IPS-18a (cell line): ENCODE results near the gene DYTN.

ENCODE experiments used
- H3K27ac ChIP-seq: one replicate; pipeline ENCODE4 v1.5.1; 2013; ENCODE audit warnings: low read length
- H3K27me3 ChIP-seq: one replicate; pipeline ENCODE4 v1.6.1; 2013; ENCODE audit warnings: mild to moderate bottlenecking, low read length; ENCODE audit not compliant: control insufficient read depth, insufficient read depth
- H3K36me3 ChIP-seq: one replicate; pipeline ENCODE4 v1.6.1; 2013; ENCODE audit warnings: low read depth, low read length; ENCODE audit not compliant: control insufficient read depth
- H3K4me1 ChIP-seq: one replicate; pipeline ENCODE4 v1.6.1; 2013; ENCODE audit warnings: low read depth, low read length; ENCODE audit not compliant: control insufficient read depth
- H3K4me3 ChIP-seq: one replicate; pipeline ENCODE4 v1.5.1; 2013; ENCODE audit warnings: low read length
- H3K9ac ChIP-seq: one replicate; pipeline ENCODE4 v1.6.1; 2013; ENCODE audit warnings: mild to moderate bottlenecking, low read length, moderate library complexity
- H3K9me3 ChIP-seq: one replicate; pipeline ENCODE4 v1.6.1; 2013; ENCODE audit warnings: low read depth, low read length; ENCODE audit not compliant: control insufficient read depth

Gene DYTN, protein sequence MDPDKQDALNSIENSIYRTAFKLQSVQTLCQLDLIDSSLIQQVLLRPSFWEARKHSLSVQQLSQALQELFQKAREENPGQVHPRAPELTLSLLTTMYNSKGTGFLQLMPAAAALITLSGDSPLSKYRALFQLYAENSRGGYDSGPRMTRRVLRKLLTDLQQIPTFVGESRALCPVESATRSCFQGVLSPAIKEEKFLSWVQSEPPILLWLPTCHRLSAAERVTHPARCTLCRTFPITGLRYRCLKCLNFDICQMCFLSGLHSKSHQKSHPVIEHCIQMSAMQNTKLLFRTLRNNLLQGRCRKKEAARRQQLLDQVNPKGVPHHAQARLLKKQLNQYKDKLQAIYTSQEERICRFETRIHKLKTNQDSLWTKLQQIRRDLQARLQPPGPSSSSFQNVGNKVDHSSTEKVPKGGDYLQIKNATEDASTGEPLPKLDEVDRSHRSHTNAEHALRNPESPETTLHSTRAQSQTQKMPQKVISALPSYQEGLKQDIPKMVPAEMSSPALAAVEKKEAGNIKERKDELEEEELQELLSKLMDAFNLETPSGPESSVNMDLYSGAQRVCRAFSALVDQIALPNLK

DNA sequence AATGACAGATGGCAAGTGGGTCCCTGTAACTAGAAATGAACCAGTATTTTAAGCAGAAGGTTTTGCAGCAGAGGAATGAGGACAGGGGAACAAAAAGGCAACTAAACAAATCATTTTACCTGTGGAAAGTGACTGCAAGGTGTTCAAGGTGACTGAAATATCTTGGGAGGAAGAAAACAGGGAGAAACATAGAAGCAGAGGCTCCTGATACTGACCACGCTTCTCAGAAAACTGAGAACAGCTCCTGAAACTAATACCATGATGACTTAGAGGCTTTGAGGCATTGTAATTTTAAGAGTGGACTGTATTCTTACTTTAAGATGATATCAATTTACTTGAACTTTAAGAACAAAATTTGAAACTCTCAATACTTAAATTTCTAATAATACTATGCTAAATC is at the start of gene DYTN:
TSS of gene DYTN (minus strand) at position 101 of the 400 bp plus-strand sequence. CDS start 117 bp downstream, outside the sequence.
- no peaks in the 10 kb centered on the region for H3K27me3 ChIP-seq
- peaks cover 5% of the 10 kb centered on the region for H3K9me3 ChIP-seq
- no peak within 1 kb of the TSS for H3K9ac ChIP-seq
- no peak within 1 kb of the TSS for H3K4me3 ChIP-seq
- no peaks in the 10 kb centered on the region for H3K36me3 ChIP-seq
- no peak within 1 kb of the TSS for H3K27ac ChIP-seq
- no peaks in the 10 kb centered on the region for H3K4me1 ChIP-seq

DNA sequence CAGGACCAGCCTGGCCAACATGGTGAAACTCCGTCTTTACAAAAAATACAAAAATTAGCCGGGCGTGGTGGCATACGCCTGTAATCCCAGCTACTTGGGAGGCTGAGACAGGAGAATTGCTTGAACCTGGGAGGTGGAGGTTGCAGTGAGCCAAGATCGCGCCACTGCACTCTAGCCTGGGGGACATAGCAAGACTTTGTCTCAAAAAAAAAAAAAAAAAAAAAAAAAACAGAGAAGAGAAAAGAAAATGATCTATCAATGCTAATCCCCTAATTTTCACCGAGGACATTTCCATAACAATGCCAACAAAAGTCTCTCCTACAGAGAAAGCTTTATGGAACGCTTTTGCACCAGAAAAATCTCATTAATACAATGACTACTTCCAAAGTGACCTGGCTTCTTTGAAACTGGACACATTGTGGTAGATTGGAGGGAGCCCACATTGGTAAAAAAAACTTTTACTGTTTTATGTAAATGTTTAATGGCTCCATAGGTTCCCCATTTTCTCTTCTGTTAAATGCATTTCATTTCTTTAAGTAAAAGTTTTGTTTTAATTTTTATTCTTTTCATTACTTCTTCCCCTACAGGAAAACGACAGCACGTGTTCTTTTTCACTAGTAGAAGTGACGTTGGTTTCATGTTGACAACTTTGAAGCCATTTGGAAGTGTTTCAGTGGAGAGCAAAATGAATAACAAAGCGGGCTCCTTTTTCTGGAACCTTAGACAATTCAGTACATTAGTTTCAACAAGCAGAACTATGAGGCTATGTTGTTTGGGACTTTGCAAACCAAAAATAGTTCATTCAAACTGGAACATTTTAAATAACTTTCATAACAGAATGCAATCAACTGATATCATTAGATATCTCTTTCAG is 48.1 kb upstream of the DYTN start:
- H3K36me3 ChIP-seq, result peaks cover 25% of the 10 kb centered on the region
- H3K4me3 ChIP-seq, result peak overlapping the region; percentile 90
- no peaks in the 10 kb centered on the region for H3K27me3 ChIP-seq
- H3K9ac ChIP-seq, result peak overlapping the region; percentile 89
- H3K4me1 ChIP-seq, result peaks cover 4% of the 10 kb centered on the region
- peak overlapping the region; percentile 88 for H3K27ac ChIP-seq
- no peaks in the 10 kb centered on the region for H3K9me3 ChIP-seq

GRCh38 chr2:206765242-206766056 is 47.3 kb upstream of the DYTN start, which contains the start of the genes FASTKD2 and MDH1B:
Gene FASTKD2, plus strand, starts transcription at chr2:206765606. Its CDS starts 1,088 bp downstream, at chr2:206766694.
Gene MDH1B, minus strand, starts transcription at chr2:206765328. Its CDS starts 57 bp downstream, at chr2:206765271.
- H3K4me1 ChIP-seq, result peaks cover 4% of the 10 kb centered on the region
- H3K9ac ChIP-seq, result peak within 1 kb of the TSS; percentile 89
- H3K4me3 ChIP-seq, result peak within 1 kb of the TSS; percentile 90
- peak within 1 kb of the TSS; percentile 88 for H3K27ac ChIP-seq
- peaks cover 18% of the 10 kb centered on the region for H3K36me3 ChIP-seq
- no peaks in the 10 kb centered on the region for H3K9me3 ChIP-seq
- no peaks in the 10 kb centered on the region for H3K27me3 ChIP-seq

DNA sequence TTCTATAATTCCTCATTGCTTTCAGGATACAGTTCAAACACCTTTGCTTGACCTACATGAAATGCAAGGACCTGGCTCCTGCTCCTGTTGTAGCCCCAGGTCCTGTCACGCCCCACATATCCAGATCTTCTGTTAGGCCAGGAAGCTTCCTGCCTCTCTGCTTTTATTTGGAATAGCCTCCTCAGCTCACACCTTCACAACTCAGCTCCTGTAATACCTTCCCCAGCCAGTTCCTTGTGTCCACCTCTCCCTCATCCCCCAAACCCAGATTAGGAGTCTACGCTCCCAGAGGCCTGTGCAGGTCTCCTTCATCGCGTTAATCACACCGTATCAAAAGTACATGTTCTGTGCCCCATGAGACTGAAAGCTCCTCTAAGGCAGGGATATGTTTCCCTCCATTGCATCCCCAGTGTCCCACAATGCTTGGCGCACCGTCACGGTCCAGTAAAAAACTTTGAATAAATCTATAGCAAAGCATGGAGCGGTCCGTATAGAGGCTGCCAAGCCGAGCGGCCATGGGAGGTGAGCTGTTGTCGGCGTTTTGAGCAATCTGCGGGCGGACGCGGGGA is 46.6 kb upstream of the DYTN start:
- H3K36me3 ChIP-seq, result peaks cover 18% of the 10 kb centered on the region

GRCh38 chr2:206756816-206757215 is 38.6 kb upstream of the DYTN start:
- no peaks in the 10 kb centered on the region for H3K4me1 ChIP-seq
- no peak overlapping the region for H3K27ac ChIP-seq
- no peaks in the 10 kb centered on the region for H3K36me3 ChIP-seq
- no peak overlapping the region for H3K9ac ChIP-seq
- no peaks in the 10 kb centered on the region for H3K9me3 ChIP-seq
- no peak overlapping the region for H3K4me3 ChIP-seq
- no peaks in the 10 kb centered on the region for H3K27me3 ChIP-seq

More for the DNA sequence above, 46.6 kb upstream of the DYTN start:
- Histone ChIP-seq H3K27me3 (no peaks in the 10 kb centered on the region), H3K9me3 (no peaks in the 10 kb centered on the region), H3K4me3 (peak overlapping the region; percentile 90), H3K4me1 (peaks cover 4% of the 10 kb centered on the region), H3K27ac (peak overlapping the region; percentile 88), H3K9ac (peak overlapping the region; percentile 89)

- Histone ChIP-seq H3K9me3 (no peaks in the 10 kb centered on the region), H3K4me3 (no peak overlapping the region), H3K27me3 (no peaks in the 10 kb centered on the region), H3K4me1 (no peaks in the 10 kb centered on the region), H3K27ac (no peak overlapping the region), H3K36me3 (no peaks in the 10 kb centered on the region), H3K9ac (no peak overlapping the region)
Measured at GRCh38 chr2:206740800-206741199, 22.6 kb upstream of the DYTN start.

- Histone ChIP-seq H3K4me3 (no peak overlapping the region), H3K27me3 (no peaks in the 10 kb centered on the region), H3K36me3 (no peaks in the 10 kb centered on the region), H3K27ac (no peak overlapping the region), H3K9ac (no peak overlapping the region), H3K4me1 (no peaks in the 10 kb centered on the region), H3K9me3 (no peaks in the 10 kb centered on the region)
Measured at GRCh38 chr2:206739271-206739670, 21.1 kb upstream of the DYTN start.

- H3K36me3 ChIP-seq, result no peaks in the 10 kb centered on the region
- H3K27ac ChIP-seq, result no peak overlapping the region
- no peaks in the 10 kb centered on the region for H3K27me3 ChIP-seq
- H3K9me3 ChIP-seq, result no peaks in the 10 kb centered on the region
- H3K4me1 ChIP-seq, result no peaks in the 10 kb centered on the region
- H3K4me3 ChIP-seq, result no peak overlapping the region
- H3K9ac ChIP-seq, result no peak overlapping the region
Measured at GRCh38 chr2:206736935-206737334, 18.7 kb upstream of the DYTN start.

DNA sequence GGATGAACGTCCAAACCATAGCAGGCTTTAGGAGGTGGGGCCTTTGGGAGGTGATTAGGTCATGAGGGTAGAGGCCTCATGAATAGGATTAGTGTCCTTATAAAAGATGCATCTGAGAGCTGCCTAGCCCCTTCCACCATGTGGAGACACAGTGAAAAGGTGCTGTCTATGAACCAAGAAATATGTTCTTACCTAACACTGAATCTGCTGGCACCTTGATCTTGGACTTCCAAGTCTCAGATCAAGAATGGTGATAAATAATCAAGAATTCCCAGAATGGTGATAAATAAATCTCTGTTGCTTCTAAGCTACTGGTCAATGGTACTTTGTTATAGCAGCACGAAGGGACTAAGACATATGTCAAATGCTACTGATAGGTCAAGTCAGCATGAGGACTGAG is 15.1 kb upstream of the DYTN start:
- H3K4me3 ChIP-seq, result no peak overlapping the region
- H3K9ac ChIP-seq, result no peak overlapping the region
- no peak overlapping the region for H3K27ac ChIP-seq
- no peaks in the 10 kb centered on the region for H3K9me3 ChIP-seq
- no peaks in the 10 kb centered on the region for H3K36me3 ChIP-seq
- H3K4me1 ChIP-seq, result no peaks in the 10 kb centered on the region
- H3K27me3 ChIP-seq, result no peaks in the 10 kb centered on the region

DNA sequence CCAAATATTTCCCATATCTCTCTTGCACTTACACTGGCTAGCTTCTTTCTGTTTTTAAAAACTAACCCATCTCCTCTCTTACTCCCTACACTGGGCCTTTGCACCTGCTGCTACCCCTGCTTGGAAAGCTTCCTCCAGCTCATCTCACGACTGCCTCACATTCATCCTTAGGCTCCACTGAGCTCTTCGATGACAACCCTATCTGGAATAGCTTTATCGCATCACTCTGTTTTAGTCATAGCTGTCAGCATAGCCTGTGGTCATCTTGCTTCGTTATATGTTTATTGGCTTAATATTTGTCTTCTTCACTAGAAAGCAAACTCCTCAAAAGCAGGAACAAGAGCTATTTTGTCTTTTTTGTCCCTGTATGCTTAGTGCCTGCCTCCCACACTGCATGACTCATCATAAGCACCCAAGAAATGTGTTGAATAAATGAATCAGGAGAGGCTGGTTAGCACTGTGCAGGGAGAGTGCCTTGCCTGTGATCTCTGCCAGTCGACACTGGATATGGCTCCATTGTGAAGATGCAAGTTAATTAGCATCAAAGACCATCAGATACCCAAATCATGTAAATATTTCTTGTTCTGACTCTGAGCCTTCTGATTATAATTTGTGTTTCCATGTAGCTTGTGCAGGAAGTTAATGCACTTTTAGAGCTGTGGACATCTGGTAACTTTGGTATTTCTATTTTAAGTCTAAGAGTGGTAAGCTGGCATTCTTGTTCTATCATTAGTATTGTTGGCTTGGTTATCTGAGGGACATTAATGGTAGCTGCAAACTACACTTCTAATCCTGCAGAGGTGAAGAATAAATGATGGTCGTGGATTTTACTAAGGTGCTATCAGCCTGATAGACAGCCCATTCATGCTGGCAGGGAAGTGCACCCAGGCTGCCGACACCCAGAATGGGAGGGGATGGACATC is 10.3 kb upstream of the DYTN start:
- Histone ChIP-seq H3K4me1 (no peaks in the 10 kb centered on the region), H3K9ac (no peak overlapping the region), H3K27ac (no peak overlapping the region), H3K9me3 (no peaks in the 10 kb centered on the region), H3K4me3 (no peak overlapping the region), H3K36me3 (no peaks in the 10 kb centered on the region), H3K27me3 (no peaks in the 10 kb centered on the region)
